SW480 (cell line): ENCODE results near the gene TOX3.
A peak's percentile ranks its signal among the peaks of the same experiment; 100 is the strongest.

Experiments
- DNase-seq: peaks from one replicate; pipeline ENCODE4 v3.0.0-alpha.2; 2016; ENCODE audit warnings: low spot score

The TOX3 gene

GRCh38 chr16:52547004-52547833, at the start of gene TOX3:
TSS of gene TOX3 (minus strand) at chr16:52547143. CDS start at chr16:52546723, 420 bp downstream.
- DNase-seq, result no peak

DNA sequence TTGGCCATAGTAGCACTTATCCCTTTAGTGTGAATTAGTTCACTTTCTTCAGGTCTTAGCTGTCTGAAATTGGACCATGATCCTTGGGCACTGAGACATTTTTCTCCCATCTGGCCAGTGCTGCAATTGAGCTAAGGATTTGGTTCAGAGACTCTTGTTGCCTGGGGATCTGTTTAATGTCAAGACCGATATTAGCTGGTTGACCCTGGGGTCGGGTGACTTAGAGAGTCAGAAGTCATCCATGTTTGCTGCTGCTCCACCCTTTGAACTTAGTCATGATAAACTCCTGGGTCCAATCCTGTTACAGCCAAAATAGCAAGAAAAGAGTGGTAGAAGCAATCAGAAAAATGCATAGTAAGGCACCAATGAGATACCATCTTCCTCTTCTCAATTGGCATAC, 45.8 kb upstream of the TOX3 start:
- DNase-seq, result no peak

DNA sequence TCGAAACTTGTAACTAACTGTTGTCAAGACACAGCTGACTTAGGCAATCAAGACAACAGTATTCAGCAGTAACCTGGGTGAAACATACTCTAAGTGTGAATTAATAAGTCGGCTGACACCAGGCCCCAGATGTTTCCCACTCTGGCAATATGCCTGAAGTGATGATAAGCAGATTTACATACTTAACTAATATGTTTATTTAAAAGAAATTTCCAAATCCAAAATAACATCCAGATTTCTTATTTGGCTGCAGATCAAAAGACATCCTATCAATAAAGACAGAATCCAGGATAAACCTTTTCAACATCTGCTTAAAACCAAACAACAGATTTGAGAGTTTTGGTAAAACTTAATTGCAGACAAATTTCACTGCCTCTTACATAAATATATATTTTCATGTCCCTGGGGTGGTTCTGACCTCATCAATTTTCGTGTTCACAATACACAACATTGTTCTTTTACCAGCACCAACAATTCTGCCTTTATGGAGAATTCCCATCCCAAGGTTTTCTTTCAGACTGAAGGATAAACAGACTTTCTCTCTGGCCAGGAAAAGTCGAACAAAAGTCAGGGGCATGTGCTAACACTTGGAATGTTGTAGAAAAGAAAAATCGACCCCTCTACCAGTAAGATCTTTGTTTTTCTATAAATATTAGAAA, 45.1 kb upstream of the TOX3 start:
- no peak for DNase-seq

- no peak for DNase-seq
Observed at GRCh38 chr16:52591471-52591870, 44.5 kb upstream of the TOX3 start.

- DNase-seq, result no peak
Observed at GRCh38 chr16:52586159-52586558, 39.2 kb upstream of the TOX3 start.

- no peak for DNase-seq
Observed at GRCh38 chr16:52584354-52585320, 37.7 kb upstream of the TOX3 start.

GRCh38 chr16:52581530-52581929, 34.6 kb upstream of the TOX3 start:
- DNase-seq, result peak; percentile 7

GRCh38 chr16:52580488-52580887, 33.5 kb upstream of the TOX3 start:
- DNase-seq, result no peak

DNA sequence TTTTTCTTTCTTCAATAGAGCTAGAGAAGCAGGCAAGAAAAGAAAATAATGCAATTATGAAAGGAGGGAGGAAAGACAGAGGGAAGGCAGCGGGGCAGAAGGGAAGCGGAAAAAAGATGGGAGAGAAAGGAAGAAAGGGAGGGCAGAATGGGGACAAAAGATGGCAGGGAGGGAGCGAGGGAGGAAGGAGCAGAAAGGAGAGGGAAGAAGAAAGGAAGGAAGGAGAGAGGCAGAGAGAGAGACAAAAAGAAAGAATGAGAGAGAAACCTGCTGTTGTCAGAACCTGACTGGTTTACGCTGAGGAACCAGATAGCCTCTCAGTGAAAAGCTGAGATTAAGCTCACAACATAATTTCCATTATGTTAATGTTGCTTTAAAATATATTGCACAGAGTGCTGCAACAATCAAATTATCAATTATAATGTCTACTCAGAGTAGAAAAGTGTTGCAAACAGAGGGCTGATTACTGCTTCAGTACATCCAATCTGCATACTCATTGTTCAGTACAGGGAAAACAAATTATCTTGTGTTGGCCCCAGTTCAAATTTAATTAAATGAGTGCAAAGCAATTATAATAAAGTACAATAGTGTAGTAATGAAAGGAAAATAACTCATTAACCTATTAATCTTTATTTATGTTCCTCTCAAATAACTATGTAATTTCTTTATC, 32.0 kb upstream of the TOX3 start:
- no peak for DNase-seq

- no peak for DNase-seq
Observed at GRCh38 chr16:52578007-52578828, 31.3 kb upstream of the TOX3 start.

DNA sequence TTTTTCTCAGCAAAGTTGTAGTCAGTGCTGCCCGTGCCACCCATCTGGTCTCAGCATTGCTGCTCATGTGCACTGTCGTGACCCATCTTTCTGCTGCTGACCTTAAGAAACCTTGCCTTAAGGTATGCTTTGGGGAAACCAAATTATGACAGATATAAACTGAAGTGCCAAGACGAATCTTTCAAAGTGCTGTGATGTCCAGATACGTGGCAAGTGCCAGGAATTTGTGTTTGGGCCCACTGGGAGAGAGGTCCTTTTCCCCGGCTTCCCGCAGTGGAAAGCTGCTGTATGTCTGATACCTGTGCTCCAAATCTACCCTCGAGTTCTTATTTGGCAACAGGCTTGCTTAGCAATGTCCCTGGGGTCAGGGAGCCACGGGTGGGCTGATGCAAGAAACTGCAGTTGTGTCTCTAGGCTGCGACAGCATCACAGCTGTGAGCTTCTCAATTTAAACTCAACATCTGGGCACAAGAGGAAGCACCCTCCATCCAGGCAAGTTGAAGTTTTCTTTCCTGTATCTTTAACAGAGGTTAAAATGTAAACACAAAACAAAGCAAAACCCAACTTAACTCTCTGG, 30.3 kb upstream of the TOX3 start:
- no peak for DNase-seq

- peak; percentile 68 for DNase-seq
Observed at GRCh38 chr16:52573365-52574299, 26.7 kb upstream of the TOX3 start.

DNA sequence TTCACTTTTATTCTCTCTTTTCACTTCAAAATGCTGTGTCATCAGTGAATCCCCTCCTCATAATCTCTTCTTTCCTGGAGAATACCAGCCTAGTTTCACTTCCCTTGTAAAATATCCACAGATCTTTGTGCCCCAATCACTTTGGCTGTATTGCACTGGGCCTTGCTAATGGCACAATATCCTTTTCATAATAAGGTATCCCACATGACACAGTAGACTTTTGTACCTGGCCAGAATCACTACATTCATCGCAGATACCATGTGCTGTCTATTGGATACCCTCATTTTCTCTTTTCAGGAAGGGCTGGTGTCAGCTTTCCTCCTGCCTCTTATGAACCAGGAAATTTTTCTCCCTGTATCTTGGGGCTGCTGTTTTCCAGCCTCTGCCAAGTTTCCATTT, 25.7 kb upstream of the TOX3 start:
- no peak for DNase-seq

DNA sequence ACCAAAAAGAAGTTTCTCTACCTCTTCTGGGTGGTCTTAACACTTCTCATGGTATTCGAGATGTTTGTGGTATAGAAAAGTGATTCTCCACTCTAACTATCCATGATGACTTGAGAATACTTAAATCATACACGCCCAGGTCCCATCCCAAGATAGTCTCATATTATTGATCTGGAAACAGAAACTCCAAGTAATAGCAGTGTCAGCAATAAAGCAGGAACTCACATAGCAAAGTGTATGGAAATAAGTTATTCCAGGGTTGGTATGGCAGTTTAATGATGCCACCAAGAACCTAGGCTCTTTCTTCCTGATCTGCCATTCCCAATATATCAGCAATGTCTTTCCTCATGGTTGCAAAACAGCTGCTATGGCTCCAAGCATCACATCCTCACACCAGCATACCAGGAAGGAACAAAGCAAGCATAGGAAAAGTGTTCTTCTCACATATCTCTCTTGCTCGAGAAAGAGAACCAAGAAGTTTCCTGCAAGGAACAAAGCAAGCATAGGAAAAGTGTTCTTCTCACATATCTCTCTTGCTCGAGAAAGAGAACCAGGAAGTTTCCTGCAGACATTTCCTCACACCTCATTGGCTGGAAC, 23.6 kb upstream of the TOX3 start:
- no peak for DNase-seq

GRCh38 chr16:52569701-52570100, 22.8 kb upstream of the TOX3 start:
- DNase-seq, result no peak

DNA sequence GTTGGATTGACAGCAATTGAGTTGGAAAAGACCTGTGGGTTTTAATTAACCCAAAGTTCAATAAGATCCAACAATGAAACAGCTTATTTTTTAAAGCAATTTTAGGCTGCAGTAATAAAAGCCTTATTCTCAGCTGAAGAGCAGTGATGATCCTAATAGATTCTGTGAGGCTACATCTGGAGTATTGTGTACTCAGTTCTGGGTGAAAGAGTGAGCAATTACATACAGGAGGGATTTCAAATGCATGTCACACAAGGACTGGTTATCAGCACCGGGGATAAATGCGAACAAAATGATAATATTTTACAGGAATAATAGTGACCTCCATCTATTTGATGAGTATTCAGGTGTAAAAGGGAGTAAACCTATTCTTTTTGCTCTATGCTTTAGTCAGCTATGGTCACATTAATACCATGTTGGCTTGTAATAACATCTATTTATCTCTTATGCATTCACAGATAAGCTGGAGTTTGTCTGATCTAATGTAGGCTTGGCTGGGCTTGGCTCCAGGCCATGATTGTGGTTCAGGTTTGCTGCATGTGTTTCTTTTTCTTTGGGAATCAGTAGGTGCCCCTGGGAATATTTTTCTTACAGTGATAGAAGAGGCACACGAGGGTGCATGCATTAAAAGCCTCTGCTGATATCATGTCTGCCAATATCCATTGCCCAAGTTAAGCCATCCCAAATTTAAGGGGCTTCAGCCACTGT, 22.2 kb upstream of the TOX3 start:
- no peak for DNase-seq

DNA sequence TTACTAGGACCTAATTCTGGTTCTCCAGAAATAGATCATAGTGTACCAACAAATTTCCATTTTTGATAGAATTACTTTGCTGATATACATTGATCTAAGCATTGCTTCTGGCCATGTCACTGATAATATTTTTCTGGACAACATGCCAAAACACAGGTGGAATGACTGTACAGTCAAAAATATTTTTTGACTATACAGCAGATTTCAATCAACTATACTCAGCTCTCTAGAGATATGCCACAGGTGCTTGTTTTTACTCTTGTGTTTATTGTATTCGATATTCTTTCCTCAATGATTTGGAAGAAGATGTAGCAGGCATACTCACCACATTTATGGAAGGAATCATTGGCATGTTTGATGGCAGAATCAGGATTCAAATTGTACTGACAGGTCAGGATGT, 21.6 kb upstream of the TOX3 start:
- DNase-seq, result no peak

GRCh38 chr16:52567193-52567592, 20.2 kb upstream of the TOX3 start:
- no peak for DNase-seq
